Inflammatory macrophage treated with lipopolysaccharide for 4 hours (primary cell): Measurements from ENCODE around the gene FRMPD2.
"Not testable (repeated sequence)": the region's sequence is repeated elsewhere in the genome, so short reads cannot be mapped to it uniquely, and the experiment has no call there.

Experiments
- DNase-seq: peaks from one replicate; pipeline ENCODE4 v3.0.0-alpha.2; 2020

The FRMPD2 gene

DNA sequence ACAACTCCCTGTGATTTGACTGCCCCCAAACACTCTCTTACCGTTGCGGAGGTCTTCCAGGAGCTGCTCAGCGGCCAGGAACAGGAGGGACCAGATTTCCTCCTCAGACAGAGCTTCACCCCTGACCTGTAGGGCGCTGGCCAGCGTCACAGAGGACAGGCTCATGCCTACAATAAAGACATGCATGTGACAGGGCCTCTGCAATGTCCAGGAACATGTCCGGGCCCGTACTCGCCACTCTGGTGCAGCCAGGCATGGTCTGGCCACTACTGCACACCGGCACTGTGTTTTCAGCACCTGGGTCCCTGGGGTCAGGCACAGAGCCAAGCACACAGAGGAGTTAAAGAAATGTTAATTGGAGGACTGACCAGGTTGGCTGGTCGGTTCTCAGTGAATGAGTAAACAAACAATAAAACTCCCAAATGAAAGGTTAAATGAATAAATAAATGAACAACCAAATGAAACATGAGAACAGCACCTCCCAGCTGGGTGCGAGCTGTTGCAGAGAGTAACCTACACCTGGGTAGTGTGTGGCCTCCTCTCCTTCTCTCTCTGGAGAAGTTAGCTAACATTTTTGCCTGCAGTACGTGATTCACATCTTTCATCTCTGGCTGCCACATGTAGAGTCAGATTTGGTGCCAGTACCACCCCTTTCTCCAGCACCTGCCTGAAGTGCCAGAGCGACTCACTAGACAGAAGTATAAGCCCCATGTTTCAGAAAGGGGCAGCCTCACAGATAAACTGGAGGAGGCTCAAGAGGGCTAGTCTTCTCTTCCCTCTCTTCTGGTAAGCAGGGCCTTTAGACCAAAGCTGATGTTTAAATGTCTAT, 22.8 kb downstream of the FRMPD2 start:
- no peak for DNase-seq

DNA sequence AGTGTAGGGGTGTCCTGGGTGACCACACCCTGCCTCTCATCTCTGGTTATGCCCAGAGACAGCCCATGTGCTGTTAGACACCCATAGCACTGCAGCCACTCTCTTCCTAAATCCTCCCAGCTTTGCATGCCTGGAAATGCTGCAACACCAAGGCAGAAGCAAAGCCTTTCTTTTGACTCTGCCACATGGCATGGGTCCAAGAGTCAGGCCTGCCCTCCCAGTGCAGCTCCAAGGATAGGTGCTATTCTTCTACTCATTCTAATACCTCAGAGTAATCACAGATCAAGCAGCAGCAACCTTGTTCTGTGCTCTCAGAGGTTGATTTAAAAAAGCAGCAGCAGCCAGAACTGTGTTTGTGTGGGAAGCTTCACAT, 23.4 kb downstream of the FRMPD2 start:
- no peak for DNase-seq

DNA sequence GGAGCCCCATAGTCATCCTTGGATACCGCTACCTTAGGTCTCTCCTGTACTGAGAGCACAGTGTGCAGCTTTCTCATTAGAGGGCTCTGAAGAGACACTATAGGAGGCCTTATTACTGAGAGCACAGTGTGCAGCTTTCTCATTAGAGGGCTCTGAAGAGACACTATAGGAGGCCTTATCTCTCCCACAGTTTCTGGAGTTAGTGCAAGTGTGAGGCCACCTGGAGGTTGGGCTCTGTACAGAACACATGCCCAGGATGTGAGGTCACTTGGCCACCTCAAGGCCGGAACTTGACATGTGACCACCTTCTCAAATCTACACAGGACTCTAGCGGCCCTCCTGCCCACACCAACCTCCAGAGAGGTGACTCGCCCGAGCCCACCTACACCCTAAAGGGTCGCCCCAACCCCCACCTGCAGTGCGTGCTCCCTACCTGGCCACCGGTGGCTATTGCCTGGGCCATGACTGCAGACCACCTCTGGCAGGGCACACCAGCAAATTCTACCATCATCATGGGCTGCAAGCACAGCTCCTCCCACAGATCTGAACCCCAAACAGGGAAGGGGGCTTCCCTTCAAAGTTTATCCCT, 24.6 kb downstream of the FRMPD2 start:
- DNase-seq = no peak

DNA sequence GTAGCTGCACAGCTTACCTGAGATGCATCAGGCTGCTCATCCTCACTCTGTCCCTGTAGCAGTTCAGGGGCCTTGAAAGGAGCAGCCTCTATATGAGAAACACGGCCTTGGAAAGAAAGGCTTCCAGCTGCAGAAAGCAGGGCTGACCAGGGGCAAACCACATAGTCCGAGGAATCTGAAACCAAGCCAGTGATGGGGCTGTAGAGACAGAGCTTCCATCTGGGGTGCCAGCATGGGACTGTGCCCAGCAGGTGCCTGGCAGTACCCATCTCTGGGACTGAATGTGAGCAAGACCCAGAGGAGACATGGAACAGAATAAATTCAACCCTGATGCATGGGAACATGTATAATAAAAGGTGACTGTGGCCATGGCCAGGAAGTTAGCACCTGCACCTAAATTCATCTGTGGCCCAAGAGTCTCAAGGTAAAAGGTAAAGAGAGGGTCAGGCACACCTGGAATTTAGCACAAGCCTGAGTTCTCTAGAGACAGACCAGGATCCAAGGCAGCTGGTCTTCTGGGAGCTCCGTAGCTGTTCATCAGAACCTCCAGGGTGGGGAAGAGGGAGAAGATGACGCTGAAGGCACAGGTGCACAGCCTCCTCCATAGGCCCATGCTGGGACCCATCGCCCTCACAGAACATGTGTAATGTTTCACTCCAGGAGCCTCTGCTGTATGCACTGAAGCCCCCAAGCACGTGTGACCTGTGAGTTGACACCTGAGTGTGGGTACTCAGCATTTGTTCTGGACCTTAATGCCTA, 25.3 kb downstream of the FRMPD2 start:
- no peak for DNase-seq

DNA sequence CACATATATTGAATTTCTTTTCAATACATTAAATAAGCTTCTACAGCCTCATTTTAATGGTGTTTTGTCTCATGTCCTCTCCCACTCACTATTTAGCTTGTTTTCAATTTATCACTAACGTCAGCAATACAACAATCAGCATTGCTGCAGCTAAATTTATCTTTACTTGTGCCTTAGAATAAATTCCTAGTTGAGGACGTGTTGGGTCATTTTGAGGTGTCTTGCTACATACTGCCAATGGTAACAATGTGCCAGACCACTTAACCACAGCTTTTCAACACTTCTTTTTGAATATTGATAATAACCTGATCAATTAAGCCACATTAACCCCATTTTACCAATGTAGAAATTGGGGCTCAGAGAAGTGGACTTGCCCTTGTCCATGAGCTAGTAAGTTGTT, 26.0 kb downstream of the FRMPD2 start:
- no peak for DNase-seq

DNA sequence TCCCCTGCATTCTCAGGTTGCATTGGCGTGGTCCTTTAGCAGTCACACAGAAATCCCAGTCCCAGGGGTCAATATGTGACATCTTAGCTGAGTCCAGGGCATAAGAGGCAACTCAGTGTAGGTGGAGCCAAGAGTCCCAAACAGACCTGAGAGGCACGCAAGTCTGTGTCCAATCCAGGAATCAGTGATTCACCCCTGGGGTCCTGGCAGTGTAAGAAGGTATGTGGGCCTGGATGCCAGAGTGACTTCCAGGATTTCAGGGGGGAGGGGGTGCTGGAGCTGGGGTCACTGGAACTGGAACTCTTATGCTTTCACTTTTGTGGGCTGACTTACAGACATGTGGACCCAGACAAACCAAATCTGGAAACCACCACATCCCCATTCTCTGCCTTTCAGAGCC, 26.8 kb downstream of the FRMPD2 start:
- no peak for DNase-seq

DNA sequence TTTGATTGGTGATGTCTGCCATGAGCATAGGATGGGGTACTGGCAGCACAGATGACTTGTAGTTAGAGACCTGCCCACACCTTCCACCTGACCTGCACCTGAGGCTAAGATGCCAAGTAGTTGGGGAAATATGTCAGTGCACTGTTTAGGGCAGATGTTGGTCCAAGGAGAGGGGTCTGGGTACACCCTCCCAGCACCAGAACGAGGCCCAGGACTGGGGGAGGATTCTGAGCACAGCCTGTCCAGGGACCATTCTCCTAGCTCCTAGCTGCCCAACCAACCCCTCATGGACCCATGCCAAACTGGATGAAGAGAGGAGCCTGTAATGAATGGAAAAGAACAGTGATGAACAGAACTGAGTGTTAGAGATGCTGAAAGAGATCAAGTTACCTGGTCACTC, 28.0 kb downstream of the FRMPD2 start:
- no peak for DNase-seq

DNA sequence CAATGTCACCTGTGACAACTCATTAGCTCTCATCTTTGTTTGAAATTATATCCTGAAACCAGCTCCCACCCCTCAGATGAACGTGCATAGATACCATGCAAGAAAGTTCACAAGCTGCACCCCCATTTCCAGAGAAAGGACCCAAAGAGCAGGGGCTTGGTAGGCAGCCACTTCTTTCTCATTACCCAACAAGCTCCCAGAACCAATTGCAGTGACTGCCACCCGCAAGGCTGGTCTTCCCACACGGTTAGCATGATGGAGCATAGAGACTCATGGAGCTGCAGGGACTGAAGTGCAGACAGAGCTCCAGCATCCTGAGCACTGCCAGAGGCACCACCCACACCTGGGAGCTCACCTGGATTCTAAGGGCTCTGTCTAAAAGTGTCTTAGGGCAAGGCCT, 28.5 kb downstream of the FRMPD2 start:
- no peak for DNase-seq

DNA sequence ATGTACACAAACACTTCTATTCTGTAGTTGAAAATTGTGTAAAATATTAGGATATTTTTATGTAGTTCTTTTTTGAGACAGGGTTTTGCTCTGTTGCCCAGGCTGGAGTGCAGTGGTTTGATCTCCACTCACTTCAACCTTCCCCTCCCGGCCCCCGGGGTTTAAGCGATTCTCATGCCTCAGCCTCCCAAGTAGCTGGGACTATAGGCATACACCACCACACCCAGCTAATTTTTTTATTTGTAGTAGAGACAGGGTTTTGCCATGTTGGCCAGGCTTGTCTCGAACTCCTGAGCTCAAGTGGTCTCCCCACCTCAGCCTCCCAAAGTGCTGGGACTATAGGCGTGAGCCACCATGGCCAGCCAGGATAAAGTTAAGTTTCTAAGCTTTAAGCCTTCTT, 30.6 kb downstream of the FRMPD2 start:
- DNase-seq = not testable (repeated sequence)

DNA sequence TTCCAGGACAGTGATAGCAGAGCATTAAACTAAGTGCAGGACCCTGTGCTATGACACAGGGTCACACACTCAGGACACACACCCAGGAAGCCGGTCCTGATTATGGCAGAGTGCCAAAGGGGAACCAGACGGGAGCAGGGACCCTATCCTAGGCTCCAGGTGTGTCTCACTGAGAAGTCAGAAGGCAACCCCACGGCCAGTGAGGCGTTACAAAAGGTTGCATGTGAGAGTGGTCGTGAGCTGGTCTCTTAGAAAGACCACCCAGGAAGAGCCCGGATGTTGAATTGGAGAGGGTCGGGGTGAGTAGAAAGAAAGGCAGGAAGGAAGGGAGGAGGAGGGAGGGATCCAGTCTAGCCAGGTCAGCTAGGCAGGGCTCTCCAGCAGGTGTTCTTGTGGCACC, 31.0 kb downstream of the FRMPD2 start:
- DNase-seq = no peak

DNA sequence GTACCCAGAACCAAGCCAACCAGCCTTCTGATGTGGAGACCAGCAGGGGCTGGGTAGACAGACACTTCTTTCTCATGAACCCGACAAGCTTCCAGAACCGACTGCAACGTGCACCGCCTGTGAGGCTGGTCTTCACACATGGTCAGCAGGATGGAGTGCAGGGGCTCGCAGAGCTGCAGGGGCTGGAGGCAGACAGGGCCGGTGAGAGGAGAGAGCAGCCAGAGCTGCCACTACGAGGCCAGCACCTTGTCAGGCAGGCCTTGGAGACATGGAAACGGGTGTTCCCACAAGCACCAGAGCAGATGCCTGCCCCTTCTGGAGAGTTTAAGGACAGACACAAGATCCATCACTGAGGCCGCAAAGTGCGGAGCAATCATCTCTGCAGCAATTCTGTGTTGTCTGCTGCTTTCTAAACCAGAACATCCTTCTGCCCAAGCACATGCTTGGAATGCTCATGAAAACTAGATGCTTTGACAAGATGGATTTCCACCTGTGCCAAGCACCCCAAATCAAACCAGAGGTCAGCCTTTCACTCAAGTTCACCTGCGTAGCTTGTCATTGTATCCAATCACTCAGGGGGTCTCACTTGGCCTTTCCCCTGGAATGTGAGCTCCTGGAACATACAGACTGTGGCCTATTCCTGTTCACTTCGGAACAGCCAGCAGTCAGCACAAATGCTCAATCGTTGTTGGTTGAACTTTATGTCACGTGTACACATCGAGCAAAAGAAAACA, 32.2 kb downstream of the FRMPD2 start:
- DNase-seq = no peak

DNA sequence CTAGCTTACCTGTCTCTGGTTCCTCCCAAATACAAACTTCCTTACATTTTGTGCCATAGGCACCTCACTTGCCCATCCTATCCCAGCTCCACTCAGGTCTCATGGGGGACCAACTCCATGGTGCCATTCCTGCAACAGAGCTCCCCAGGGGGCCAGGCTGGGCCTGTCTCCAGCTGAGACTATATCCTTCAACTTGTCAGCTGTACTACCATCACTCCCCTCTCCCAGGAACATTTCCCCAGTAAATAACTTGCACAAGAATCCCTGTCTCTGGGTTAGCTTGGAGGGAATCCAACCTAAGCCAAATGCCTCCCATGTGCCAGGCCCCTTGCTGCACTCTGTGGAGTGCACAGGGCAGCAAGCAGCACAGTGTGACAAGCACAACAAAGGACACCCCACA, 33.2 kb downstream of the FRMPD2 start:
- no peak for DNase-seq

DNA sequence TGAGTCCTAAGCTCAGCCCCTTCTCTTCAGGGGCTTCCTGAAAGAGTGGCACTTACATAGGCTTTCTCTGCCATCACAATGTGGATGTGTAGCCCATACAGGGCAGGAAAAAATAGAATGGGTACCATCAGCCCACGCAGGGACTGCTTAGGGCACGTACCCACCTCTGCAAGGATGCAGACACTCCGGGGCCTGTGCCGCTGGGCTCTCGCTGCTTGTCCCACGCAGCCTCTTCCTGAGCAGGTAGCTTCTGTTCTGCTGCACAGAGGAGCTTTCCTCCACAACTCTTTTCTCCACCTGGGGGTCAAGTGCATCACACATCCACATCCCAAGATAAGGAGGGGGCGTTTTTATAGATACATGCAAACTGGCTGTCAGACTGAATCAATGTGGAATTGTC, 34.3 kb downstream of the FRMPD2 start:
- no peak for DNase-seq

DNA sequence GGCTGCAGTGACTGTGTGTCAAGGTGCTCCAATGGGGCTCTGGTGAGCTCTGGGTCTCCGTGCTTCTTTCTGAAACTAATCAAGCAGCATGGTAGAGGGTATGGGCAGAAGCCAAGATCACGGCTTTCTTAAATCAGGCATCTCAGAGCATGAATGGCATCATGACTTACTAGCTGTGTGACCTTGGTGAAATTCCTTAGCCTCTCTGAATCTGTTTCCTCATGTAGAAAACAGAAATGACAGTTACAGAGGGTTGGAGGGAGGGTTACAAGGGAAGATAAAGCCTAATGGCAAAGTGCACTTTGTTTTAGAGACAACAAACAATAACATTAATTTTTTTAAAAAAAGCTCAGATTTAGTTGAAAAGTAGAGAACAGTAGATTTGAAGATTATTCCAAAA, 34.9 kb downstream of the FRMPD2 start:
- DNase-seq = no peak

DNA sequence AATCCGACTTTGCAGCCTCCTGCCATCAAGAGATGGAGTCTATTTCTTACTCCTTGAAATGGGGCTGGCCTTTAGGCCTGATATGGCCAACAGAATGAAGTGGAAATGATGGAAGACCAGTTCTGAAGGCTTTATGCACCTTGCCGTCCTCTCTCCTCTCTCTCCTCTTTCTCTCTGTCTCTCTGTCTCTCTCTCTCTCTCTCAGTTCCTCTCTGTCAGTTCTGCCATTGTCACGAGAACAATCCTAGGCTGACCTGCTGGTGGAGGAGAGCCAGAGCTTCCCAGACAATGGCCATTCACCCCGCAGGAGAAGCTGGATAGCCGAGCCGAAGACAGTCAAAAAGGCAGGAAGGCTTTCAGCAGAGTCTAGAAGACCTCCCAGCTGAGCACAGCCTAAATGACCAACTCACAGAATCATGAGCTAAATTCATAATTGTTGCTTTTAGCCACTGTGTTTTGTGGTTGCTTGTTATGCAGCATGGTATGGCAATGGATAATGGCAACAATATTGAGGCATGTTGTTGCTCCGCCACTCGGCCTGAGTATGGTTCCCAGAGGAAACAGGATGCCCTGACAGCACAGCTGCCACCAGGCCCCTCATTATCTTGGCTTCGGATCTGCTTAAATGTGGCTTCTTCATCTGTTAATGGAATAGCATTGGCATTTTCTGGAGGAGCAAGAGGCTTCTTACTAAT, 35.5 kb downstream of the FRMPD2 start:
- no peak for DNase-seq

DNA sequence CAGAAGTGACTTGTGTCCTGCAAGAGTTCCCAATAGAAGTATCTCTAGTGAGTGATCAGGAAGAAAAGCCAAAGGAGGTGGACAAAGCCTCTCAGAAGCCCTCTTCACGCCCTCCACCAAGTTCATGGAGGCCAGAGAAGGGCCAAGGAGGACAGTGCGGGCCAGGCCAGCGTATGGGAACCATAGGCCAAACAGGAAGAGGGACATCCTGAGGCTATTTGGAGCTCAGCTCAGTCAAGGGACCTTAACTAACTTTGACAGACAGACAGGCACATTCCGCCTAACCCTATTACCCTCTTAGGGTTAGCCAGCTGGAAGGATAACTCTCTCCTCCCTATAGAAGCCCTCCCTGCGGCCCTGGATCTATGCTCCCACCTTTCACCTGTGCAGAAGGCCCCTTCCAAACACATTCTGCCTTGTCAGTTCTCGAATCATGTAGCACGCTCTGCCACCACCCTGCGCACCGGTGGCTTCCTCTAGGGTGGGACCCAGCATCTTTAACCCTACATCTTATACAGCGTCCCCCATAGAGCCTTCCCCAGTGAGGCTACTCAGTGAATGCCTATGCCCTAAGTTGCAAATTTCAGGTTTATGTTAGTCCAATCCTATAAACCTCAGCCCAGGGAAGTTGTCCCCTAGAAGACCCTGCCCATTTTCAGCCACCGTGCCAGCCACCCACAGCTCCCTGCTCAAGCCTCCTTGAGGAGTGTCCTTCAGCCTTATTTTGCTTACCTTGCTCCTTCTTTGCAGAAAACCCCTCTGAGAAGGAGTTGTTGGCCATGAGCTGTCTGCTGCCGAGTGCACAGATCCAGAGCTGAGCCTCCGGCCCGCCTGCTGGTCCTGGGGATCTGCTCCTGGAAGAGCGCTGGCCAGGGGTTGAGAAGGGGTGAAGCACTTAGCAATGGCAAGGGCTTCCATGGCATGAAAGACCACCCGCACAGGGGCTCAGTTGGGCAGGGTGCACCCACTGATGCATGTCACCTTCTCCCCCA, 36.9 kb downstream of the FRMPD2 start:
- no peak for DNase-seq

DNA sequence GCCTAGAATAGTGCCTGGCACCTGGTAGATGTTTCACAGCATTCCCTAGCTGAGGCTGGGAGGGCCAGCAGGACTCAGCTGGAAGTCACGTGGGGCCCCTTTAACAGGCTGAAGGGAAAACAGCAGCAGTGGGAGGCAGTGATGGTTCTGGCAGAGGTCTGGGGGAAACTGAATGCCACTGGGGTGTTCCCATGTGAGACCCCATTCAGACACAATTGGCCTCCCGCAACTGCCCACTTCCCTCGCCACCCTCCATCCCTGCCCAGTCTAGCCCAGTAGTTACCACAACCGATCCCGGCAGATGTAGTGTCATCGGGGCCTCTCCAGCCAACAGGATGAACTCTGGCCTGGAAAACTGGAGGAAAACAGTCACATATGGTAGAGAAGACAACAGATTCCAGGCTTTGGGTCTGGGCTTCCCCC, 38.3 kb downstream of the FRMPD2 start:
- DNase-seq = no peak

DNA sequence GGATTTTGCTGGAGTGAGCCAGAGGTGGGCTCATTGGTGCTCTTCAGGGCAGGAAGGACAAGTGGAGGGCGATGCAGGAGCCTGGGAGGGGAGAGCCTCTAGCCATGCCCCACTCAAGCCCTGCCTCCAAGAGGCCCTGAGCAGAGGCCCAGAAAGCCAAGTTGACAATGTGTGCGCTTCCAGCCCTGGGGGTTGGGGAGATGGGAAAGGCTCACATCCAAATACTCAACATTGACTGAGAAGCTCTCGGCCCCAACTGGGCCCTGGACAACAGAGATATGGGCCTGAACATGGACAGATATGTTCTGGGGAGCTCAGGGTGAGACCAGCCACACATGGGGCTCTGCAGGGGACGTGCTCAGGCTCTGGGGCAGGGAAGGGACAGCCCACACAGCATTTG, 39.0 kb downstream of the FRMPD2 start:
- DNase-seq = no peak

DNA sequence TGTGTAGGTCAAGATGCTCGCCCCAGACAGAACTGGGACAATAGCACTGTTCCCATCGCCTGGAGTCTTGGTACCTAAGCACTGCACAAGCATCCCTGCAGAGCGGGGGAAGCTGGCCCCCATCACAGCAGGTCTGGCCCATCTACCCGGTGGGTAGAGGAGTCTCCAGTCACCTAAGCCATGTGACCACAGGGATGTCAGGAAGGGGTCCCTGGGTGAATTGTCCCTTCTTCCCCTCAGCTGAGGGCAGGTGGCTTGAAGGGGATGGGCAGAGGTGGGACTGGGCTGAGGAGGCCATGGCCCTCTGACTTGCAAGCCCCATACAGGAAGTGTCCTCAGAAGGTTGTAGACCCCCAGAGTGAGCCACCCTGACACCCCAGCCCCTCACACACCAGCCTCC, 39.7 kb downstream of the FRMPD2 start:
- no peak for DNase-seq

DNA sequence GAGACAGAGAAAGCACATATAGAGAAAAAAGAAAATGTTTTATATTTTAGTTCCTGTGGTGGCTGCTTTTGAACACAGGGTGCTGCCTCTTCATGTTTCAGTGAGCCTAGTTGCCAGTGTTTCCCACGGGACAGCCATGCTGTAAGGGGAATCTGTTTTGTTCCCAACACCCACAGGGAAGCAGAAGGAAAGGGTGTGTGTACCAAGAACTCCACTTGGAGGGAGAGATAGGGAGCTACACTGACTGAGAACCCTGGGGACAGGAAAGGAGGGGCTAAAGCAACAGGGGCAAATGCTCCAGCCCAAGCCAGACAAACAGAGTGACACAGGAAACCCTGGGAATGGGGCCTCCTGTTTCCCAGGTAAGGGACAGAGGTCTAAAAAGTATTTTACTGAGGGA, 40.2 kb downstream of the FRMPD2 start:
- DNase-seq = no peak

DNA sequence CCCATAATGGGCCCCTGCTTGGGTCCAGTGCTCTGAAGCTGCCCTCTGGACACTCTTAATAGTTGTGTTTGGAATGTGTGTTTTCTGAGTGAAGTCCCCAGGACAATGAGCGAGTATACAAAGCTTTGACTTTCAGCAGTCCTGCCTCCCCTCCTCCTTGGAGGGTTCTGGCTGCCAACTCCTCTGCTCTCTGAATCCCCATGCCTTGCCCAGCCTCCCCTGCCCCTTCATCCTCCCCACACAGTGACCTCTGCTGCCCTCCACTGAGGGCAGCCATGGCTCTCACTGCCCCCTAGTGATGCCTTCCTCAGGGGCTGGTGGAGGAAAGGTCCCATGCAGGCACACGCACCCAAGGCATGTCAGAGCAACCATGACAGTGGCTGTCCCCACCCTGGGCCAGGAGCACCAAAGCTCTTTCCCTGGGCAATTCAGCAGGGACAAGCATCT, 40.9 kb downstream of the FRMPD2 start:
- DNase-seq = no peak
